Loucy (cell line): ENCODE results near the gene LGALS9.

ENCODE experiments used
- H2AFZ ChIP-seq: fragments of 200-600 bp; sonication (generic); 2 replicates; pipeline ENCODE4 v1.6.0; 2016; ENCODE audit warnings: antibody characterized with exemption, mild to moderate bottlenecking, low read length, moderate library complexity
- H3F3A ChIP-seq: fragments of 200-600 bp; 2 replicates; pipeline ENCODE4 v1.6.0; 2016; ENCODE audit warnings: antibody characterized with exemption, low read depth, mild to moderate bottlenecking
- H3K27me3 ChIP-seq: fragments of 200-600 bp; sonication (generic); 2 replicates; pipeline ENCODE4 v1.6.1; 2014; ENCODE audit warnings: low read length, mild to moderate bottlenecking; ENCODE audit not compliant: insufficient read depth, poor library complexity, severe bottlenecking
- H3K36me3 ChIP-seq: fragments of 200-600 bp; sonication (generic); 2 replicates; pipeline ENCODE4 v1.6.1; 2016; ENCODE audit warnings: low read length; ENCODE audit not compliant: insufficient read depth
- H3K4me1 ChIP-seq: fragments of 200-600 bp; sonication (generic); 2 replicates; pipeline ENCODE4 v1.5.1; 2014; ENCODE audit warnings: low read length, mild to moderate bottlenecking; ENCODE audit not compliant: insufficient read depth, poor library complexity, severe bottlenecking
- H3K4me2 ChIP-seq: fragments of 200-600 bp; sonication (generic); 2 replicates; pipeline ENCODE4 v1.6.0; 2014; ENCODE audit warnings: antibody characterized with exemption, low read length, low read depth, mild to moderate bottlenecking; ENCODE audit not compliant: poor library complexity, severe bottlenecking
- H3K4me3 ChIP-seq: fragments of 200-600 bp; sonication (generic); 2 replicates; pipeline ENCODE4 v1.5.1; 2014; ENCODE audit warnings: low read length, mild to moderate bottlenecking, mixed read lengths; ENCODE audit not compliant: poor library complexity, severe bottlenecking
- H3K79me2 ChIP-seq: fragments of 200-600 bp; sonication (generic); 2 replicates; pipeline ENCODE4 v1.6.1; 2014; ENCODE audit warnings: low read length; ENCODE audit not compliant: insufficient read depth
- H3K9ac ChIP-seq: fragments of 200-600 bp; sonication (generic); 2 replicates; pipeline ENCODE4 v1.6.0; 2014; ENCODE audit warnings: mild to moderate bottlenecking, low read depth, low read length, moderate library complexity; ENCODE audit not compliant: poor library complexity, severe bottlenecking
- H3K9me2 ChIP-seq: fragments of 200-600 bp; sonication (generic); replicated peaks from 2 replicates; pipeline ENCODE4 v1.6.1; 2016; ENCODE audit warnings: low read depth, low read length, mixed read lengths
- H3K9me3 ChIP-seq: fragments of 200-600 bp; sonication (generic); 2 replicates; pipeline ENCODE4 v1.6.1; 2014; ENCODE audit warnings: mild to moderate bottlenecking, antibody characterized with exemption, low read length, low read depth; ENCODE audit not compliant: insufficient read depth
- H4K20me1 ChIP-seq: fragments of 200-600 bp; sonication (generic); 2 replicates; pipeline ENCODE4 v1.6.0; 2014; ENCODE audit warnings: antibody characterized with exemption, low read length, mild to moderate bottlenecking; ENCODE audit not compliant: insufficient read depth, poor library complexity, severe bottlenecking
- CTCF ChIP-seq: fragments of 200-600 bp; sonication (generic); conservative IDR thresholded peaks from 2 replicates; pipeline ENCODE4 v1.5.1; 2014; ENCODE audit warnings: mild to moderate bottlenecking, antibody characterized with exemption, low read length
- EZH2phosphoT487 ChIP-seq: fragments of 200-600 bp; IDR thresholded peaks from 2 replicates; pipeline ENCODE4 v1.6.1; 2018; ENCODE audit warnings: antibody characterized with exemption, mild to moderate bottlenecking, moderate library complexity, borderline replicate concordance

Gene LGALS9

DNA sequence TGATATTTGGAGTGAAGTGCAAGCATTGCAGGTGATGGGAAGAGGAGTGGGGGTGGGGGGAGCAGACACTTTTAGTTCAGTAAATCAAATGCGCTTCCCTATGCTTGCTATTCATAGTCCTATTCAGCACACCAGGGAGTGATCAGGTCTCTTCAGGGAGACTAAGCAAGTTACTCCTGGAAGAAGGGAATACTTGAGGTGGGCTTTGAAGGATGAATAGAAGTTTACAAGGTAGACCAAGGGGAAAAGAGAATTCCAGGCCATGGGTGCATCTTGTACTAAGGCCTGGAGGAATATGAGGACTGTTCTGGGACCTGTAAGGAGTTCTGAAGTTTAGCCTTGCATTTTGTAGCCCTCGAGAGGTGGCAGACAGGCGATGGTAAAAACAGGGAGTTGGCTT is 40.1 kb upstream of the LGALS9 start:
- Histone ChIP-seq H3K36me3 (peaks cover 15% of the 10 kb centered on the region; the same call in 1 of the 2 replicates), H3K9ac (no peak overlapping the region), H3K4me2 (no peak overlapping the region), H3K9me3 (no peaks in the 10 kb centered on the region), H3K4me3 (no peak overlapping the region), H3K4me1 (no peaks in the 10 kb centered on the region), H3K9me2 (no peaks in the 10 kb centered on the region), H3F3A (no peaks in the 10 kb centered on the region), H3K27me3 (no peaks in the 10 kb centered on the region), H4K20me1 (no peaks in the 10 kb centered on the region), H2AFZ (no peak overlapping the region), H3K79me2 (no peaks in the 10 kb centered on the region)
- TF ChIP-seq CTCF (no peak), EZH2phosphoT487 (no peak)

DNA sequence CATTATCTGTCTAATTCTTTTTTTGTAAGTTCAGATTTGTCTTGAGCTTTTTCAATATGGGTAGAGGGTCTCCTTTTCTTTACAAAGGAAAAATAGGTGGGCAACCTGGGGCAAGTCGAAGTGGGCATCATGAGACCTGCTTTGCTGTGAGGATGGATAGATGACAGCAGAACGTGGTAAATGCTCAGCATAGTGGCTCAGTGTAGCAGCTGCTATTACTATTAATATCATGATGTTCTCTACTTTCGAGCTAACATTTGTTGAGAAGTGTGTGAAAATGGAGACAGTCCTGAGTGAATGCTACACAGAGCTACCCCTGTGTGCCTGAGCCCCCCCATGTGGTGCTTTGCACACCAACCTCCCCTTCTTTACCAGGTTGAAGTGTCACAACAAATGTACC is 39.0 kb upstream of the LGALS9 start:
- no peaks in the 10 kb centered on the region for H4K20me1 ChIP-seq
- no peak overlapping the region for H3K4me3 ChIP-seq
- no peaks in the 10 kb centered on the region for H3K4me1 ChIP-seq
- no peaks in the 10 kb centered on the region for H3K9me2 ChIP-seq
- H3K9me3 ChIP-seq: no peaks in the 10 kb centered on the region
- H3F3A ChIP-seq: no peaks in the 10 kb centered on the region
- H2AFZ ChIP-seq: no peak overlapping the region
- no peaks in the 10 kb centered on the region for H3K27me3 ChIP-seq
- no peaks in the 10 kb centered on the region for H3K79me2 ChIP-seq
- no peak overlapping the region for H3K9ac ChIP-seq
- no peak for TF ChIP-seq EZH2phosphoT487
- no peak for TF ChIP-seq CTCF
- no peak overlapping the region for H3K4me2 ChIP-seq
- peaks cover 12% of the 10 kb centered on the region; the same call in 1 of the 2 replicates for H3K36me3 ChIP-seq

DNA sequence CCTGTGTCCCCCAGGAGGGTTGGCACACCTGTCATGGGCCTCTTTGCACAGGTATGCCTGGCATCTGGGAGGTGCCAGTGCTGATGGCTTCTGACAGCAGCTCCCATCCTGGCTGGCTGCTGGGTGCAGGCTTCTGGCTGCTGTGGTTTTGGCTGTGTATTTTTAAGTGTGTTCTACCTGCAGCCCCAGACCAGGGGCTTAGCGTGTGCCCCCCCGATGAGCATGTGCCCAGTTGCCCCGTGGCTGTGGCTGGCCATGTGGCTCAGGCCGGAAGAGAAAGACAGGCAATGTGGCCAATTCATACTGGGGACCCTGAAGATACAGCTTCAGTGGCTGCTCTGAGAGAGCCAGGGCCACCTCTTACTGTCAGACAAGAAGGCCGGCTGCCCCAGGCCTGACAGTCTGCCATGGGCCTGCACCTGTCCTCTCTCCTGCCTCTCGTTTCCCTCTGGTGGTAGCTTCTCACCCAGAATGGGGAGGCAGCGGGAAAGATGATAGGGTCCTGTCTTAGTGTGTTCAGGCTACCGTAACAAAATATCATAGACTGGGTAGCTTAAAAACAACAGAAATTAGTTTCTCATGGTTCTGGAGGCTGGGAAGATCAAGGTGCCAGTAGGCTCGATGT is 37.6 kb upstream of the LGALS9 start:
- no peak for TF ChIP-seq EZH2phosphoT487
- TF ChIP-seq CTCF: no peak
- Histone ChIP-seq H3K9me2 (no peaks in the 10 kb centered on the region), H4K20me1 (no peaks in the 10 kb centered on the region), H3K4me3 (no peak overlapping the region), H3K79me2 (no peaks in the 10 kb centered on the region), H3K4me2 (no peak overlapping the region), H3F3A (no peaks in the 10 kb centered on the region), H3K9me3 (no peaks in the 10 kb centered on the region), H3K27me3 (no peaks in the 10 kb centered on the region), H3K9ac (no peak overlapping the region), H3K36me3 (peaks cover 8% of the 10 kb centered on the region; the same call in 1 of the 2 replicates), H3K4me1 (no peaks in the 10 kb centered on the region), H2AFZ (no peak overlapping the region)
